ENCODE measurements around the gene MYCBP2. TPM values are rescaled to one million over a fixed set of nuclear protein-coding genes. Genes with fewer than 3 reads are reported as not detected.

The MYCBP2 gene
- total RNA-seq, 4 donors from 2014 or later: 274 to 342 (median 305) TPM

DNA sequence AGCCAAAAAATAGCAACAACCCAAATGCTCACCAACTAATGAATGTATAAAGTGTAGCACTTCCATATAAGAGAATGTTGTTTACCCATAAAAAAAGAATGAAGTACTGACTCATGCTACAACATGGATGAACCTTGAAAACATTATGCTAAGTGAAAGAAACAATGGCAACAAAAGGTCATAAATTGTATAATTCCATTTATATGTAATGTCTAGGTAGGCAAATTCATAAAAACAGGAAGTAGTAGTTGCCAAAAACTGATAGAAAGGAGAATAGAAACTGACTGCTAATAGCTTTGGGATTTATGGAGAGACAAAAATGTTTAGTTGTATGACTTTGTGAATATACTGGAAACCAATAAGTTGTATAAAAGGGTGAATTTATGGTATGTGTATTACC is 21.6 kb downstream of the MYCBP2 start:
- Histone ChIP-seq H3K4me3 (no peak overlapping the region), H3K27ac (peak overlapping the region in 2 of 4 donors; percentile 5 to 8), H3K36me3 (no peaks in the 10 kb centered on the region), H3K4me1 (peaks cover 0 to 65% (median 27%) of the 10 kb centered on the region in 4 donors), H3K27me3 (no peaks in the 10 kb centered on the region), H3K9me3 (no peaks in the 10 kb centered on the region)
- DNase-seq (ENCODE audit: low spot score in 2 of 2): no peak
- TF ChIP-seq, protein P1, sequence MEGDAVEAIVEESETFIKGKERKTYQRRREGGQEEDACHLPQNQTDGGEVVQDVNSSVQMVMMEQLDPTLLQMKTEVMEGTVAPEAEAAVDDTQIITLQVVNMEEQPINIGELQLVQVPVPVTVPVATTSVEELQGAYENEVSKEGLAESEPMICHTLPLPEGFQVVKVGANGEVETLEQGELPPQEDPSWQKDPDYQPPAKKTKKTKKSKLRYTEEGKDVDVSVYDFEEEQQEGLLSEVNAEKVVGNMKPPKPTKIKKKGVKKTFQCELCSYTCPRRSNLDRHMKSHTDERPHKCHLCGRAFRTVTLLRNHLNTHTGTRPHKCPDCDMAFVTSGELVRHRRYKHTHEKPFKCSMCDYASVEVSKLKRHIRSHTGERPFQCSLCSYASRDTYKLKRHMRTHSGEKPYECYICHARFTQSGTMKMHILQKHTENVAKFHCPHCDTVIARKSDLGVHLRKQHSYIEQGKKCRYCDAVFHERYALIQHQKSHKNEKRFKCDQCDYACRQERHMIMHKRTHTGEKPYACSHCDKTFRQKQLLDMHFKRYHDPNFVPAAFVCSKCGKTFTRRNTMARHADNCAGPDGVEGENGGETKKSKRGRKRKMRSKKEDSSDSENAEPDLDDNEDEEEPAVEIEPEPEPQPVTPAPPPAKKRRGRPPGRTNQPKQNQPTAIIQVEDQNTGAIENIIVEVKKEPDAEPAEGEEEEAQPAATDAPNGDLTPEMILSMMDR (IDR thresholded peaks at IDR 0.05): no peak
- TF ChIP-seq POLR2A (IDR thresholded peaks at IDR 0.05) (no peak), EP300 (IDR thresholded peaks at IDR 0.05) (no peak)

- H3K27me3 ChIP-seq: no peaks in the 10 kb centered on the region
- peaks cover 0 to 9% (median 0%) of the 10 kb centered on the region in 3 donors for H3K36me3 ChIP-seq
- H3K27ac ChIP-seq: peak overlapping the region in 2 of 4 donors; percentile 56 to 72
- H3K9me3 ChIP-seq: no peaks in the 10 kb centered on the region
- no peak for DNase-seq (ENCODE audit: low spot score in 2 of 2)
- no peak overlapping the region for H3K4me3 ChIP-seq
- peak in 1 of 2 donors; percentile 59 for TF ChIP-seq EP300 (IDR thresholded peaks at IDR 0.05)
- TF ChIP-seq, protein P1 (IDR thresholded peaks at IDR 0.05): no peak
- TF ChIP-seq POLR2A (IDR thresholded peaks at IDR 0.05): no peak
- 39 to 40% methylated on average over 5 of the region's 5 CpGs for WGBS, 2 donors
- peaks cover 0 to 64% (median 17%) of the 10 kb centered on the region in 4 donors for H3K4me1 ChIP-seq
These were observed 26.5 kb downstream of the MYCBP2 start for GRCh38 chr13:77300176-77301037.

DNA sequence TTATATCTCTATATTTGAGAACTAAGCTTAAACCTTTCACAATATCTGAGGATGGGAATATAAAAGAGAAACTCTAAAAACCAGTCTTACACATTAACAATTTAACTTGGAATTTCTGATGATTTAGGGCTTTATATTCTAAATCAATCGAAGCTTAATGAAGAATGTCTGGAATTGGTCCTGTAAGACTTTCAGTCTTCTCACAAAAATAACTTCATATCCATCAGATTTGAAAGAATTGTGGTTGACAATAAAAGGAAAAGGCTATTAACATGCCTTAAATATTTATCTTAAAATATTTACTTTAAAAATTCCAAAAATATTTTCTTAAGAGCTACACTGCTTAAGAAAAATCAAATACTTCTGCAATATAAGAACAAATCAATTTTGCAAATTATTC is 27.3 kb downstream of the MYCBP2 start:
- WGBS, 2 donors: 27 to 33% methylated on average over 1 of the region's 1 CpG

DNA sequence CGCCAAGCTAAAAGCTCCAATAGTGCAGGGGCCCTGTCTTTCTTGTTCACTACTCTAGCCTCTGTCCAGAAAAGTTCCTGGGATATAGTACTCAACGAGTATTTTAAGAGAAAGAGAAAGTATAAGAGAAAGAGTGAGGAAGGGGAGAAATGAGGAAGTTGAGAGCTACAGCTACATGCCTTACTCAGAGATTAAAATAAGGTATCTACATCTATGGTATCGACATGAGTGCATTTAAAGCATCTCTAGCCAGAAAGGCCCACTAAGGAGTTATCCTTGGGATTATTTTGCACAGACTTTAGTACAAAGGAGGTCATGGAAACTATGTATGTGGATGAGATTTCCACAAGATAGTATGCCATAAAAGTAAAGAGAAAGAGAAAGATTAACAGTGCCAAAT is 28.5 kb downstream of the MYCBP2 start:
- H3K4me3 ChIP-seq: no peak overlapping the region
- H3K27ac ChIP-seq: no peak overlapping the region
- peaks cover 0 to 24% (median 0%) of the 10 kb centered on the region in 3 donors for H3K36me3 ChIP-seq
- no peaks in the 10 kb centered on the region for H3K9me3 ChIP-seq
- H3K27me3 ChIP-seq: no peaks in the 10 kb centered on the region
- TF ChIP-seq, protein P1 (IDR thresholded peaks at IDR 0.05): no peak
- TF ChIP-seq EP300 (IDR thresholded peaks at IDR 0.05) (no peak), POLR2A (IDR thresholded peaks at IDR 0.05) (no peak)
- peaks cover 0 to 61% (median 17%) of the 10 kb centered on the region in 4 donors for H3K4me1 ChIP-seq
- DNase-seq (ENCODE audit: low spot score in 2 of 2): no peak
- WGBS, 2 donors: 84 to 86% methylated on average over 3 of the region's 3 CpGs

More for the DNA sequence above, 27.3 kb downstream of the MYCBP2 start:
- TF ChIP-seq POLR2A (IDR thresholded peaks at IDR 0.05) (no peak), EP300 (IDR thresholded peaks at IDR 0.05) (no peak)
- TF ChIP-seq, protein P1 (IDR thresholded peaks at IDR 0.05): no peak
- Histone ChIP-seq H3K9me3 (no peaks in the 10 kb centered on the region), H3K4me3 (no peak overlapping the region), H3K27ac (peak overlapping the region in 1 of 4 donors; percentile 72), H3K27me3 (no peaks in the 10 kb centered on the region), H3K36me3 (peaks cover 0 to 15% (median 0%) of the 10 kb centered on the region in 3 donors), H3K4me1 (peaks cover 0 to 61% (median 17%) of the 10 kb centered on the region in 4 donors)
- no peak for DNase-seq (ENCODE audit: low spot score in 2 of 2)

DNA sequence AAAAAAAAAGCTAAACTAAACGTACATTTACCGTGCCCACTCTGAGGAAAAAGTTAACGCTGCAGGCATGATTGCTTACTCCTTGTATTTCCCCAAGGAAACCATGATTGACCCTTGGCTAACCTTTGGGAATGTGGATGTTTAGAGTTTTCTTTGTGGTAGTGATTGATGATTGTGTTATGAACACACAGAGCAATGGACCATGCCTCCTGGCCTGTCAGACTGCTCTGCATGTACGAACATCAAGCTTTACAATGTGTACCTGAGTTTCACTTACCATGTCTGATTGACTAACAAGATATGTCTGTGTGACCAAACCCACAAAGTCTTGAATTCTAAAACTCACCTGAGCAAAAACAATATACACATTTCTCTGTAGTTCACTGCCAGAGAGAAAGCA is 35.1 kb downstream of the MYCBP2 start:
- WGBS, 2 donors: 92 to 97% methylated on average over 4 of the region's 4 CpGs
- H3K27ac ChIP-seq: no peak overlapping the region
- peaks cover 0 to 3% (median 0%) of the 10 kb centered on the region in 4 donors for H3K4me1 ChIP-seq
- H3K9me3 ChIP-seq: peaks cover 0 to 7% (median 0%) of the 10 kb centered on the region in 4 donors
- no peak for DNase-seq (ENCODE audit: low spot score in 2 of 2)
- peaks cover 0 to 76% (median 0%) of the 10 kb centered on the region in 3 donors for H3K36me3 ChIP-seq
- TF ChIP-seq POLR2A (IDR thresholded peaks at IDR 0.05) (no peak), EP300 (IDR thresholded peaks at IDR 0.05) (no peak)
- TF ChIP-seq, protein P1 (IDR thresholded peaks at IDR 0.05): no peak
- H3K27me3 ChIP-seq: no peaks in the 10 kb centered on the region
- H3K4me3 ChIP-seq: no peak overlapping the region

All from tibial nerve (tissue), 4 donors.